ENCODE data around the gene WDR59.

- TF ChIP-seq, protein P1, sequence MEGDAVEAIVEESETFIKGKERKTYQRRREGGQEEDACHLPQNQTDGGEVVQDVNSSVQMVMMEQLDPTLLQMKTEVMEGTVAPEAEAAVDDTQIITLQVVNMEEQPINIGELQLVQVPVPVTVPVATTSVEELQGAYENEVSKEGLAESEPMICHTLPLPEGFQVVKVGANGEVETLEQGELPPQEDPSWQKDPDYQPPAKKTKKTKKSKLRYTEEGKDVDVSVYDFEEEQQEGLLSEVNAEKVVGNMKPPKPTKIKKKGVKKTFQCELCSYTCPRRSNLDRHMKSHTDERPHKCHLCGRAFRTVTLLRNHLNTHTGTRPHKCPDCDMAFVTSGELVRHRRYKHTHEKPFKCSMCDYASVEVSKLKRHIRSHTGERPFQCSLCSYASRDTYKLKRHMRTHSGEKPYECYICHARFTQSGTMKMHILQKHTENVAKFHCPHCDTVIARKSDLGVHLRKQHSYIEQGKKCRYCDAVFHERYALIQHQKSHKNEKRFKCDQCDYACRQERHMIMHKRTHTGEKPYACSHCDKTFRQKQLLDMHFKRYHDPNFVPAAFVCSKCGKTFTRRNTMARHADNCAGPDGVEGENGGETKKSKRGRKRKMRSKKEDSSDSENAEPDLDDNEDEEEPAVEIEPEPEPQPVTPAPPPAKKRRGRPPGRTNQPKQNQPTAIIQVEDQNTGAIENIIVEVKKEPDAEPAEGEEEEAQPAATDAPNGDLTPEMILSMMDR (conservative IDR thresholded peaks at IDR 0.05; ENCODE audit: low read length), result no peak
- TF ChIP-seq EZH2phosphoT487 (IDR thresholded peaks at IDR 0.05; ENCODE audit: borderline replicate concordance, low read depth, low read length), result no peak
Observed at GRCh38 chr16:74841469-74841868, 143.5 kb downstream of the WDR59 start.
